HUES6 (cell line): ENCODE results near the gene COX4I2.
A peak's percentile ranks its signal among the peaks of the same experiment; 100 is the strongest.
"Not testable (repeated sequence)": the region's sequence is repeated elsewhere in the genome, so short reads cannot be mapped to it uniquely, and the experiment has no call there.

Experiments
- H3K27ac ChIP-seq: 2 replicates; pipeline ENCODE4 v1.7.0; 2013; ENCODE audit warnings: low read depth, mild to moderate bottlenecking, low read length, inconsistent platforms
- H3K27me3 ChIP-seq: 2 replicates; pipeline ENCODE4 v1.6.1; 2013; ENCODE audit warnings: low read length; ENCODE audit not compliant: control insufficient read depth, insufficient read depth
- H3K36me3 ChIP-seq: 2 replicates; pipeline ENCODE4 v1.6.1; 2013; ENCODE audit warnings: low read length; ENCODE audit not compliant: control insufficient read depth, insufficient read depth
- H3K4me1 ChIP-seq: 2 replicates; pipeline ENCODE4 v1.6.1; 2013; ENCODE audit warnings: low read length; ENCODE audit not compliant: control insufficient read depth, insufficient read depth
- H3K4me3 ChIP-seq: 2 replicates; pipeline ENCODE4 v1.5.1; 2013; ENCODE audit warnings: low read depth, low read length
- H3K9ac ChIP-seq: one replicate; pipeline ENCODE4 v1.6.1; 2013; ENCODE audit warnings: mild to moderate bottlenecking, low read length
- H3K9me3 ChIP-seq: 2 replicates; pipeline ENCODE4 v1.6.1; 2013; ENCODE audit warnings: low read depth, low read length; ENCODE audit not compliant: control insufficient read depth, insufficient read depth

COX4I2 gene

GRCh38 chr20:31662372-31662854, 24.7 kb downstream of the COX4I2 start:
- Histone ChIP-seq H3K4me1 (peaks cover 41% of the 10 kb centered on the region; the same call in 1 of the 2 replicates), H3K36me3 (peaks cover 19% of the 10 kb centered on the region), H3K9me3 (no peaks in the 10 kb centered on the region), H3K27me3 (no peaks in the 10 kb centered on the region), H3K9ac (no peak overlapping the region), H3K4me3 (peak overlapping the region; percentile 60; the same call in 1 of the 2 replicates), H3K27ac (no peak overlapping the region)

GRCh38 chr20:31663524-31663837, 25.8 kb downstream of the COX4I2 start:
- Histone ChIP-seq H3K9me3 (no peaks in the 10 kb centered on the region), H3K27me3 (no peaks in the 10 kb centered on the region), H3K4me1 (peaks cover 45% of the 10 kb centered on the region; the same call in 1 of the 2 replicates), H3K27ac (no peak overlapping the region; the same call in 1 of the 2 replicates), H3K4me3 (no peak overlapping the region), H3K9ac (no peak overlapping the region), H3K36me3 (peaks cover 19% of the 10 kb centered on the region)

DNA sequence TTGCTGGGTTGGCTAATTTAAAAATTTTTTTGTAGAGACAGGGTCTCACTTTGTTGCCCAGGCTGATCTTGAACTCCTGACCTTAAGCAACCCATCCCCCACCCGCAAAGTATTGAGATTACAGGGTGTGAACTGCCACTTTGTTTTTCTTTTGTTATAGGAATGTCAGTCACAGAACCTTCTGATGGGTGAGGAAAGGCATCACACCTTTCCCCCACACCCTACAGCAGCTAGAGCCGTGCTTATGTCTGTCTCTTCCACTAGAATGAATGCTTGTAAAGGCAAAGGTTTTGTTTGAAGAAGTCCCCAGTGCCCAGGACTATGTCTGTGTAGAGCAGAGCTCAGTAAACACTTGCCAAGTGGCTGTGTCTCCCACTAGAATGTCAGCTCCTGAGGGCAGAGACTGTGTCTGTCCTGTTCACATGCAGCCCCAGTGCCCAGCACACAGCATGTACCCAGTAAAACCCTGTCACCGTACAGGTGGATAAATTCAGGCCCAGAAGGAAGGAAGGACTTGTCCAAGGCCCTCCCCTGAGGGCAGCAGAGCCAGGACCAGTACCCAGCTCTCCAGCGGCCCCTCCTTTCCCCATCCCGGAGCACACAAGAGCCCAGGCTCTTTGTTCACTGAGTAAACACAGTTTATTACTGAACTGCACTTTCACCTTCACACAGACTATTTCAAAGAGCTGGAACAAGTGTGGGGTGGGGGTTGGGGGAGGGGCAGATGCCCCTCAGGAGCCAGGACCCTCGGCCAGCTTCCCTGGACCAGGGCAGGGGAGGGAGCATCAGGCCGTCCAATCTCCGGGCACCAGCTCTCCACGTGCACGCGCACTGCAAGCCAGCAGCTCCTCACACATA, 26.4 kb downstream of the COX4I2 start:
- Histone ChIP-seq H3K9me3 (no peaks in the 10 kb centered on the region), H3K36me3 (peaks cover 19% of the 10 kb centered on the region), H3K27ac (no peak overlapping the region), H3K4me3 (no peak overlapping the region), H3K27me3 (no peaks in the 10 kb centered on the region), H3K4me1 (peaks cover 45% of the 10 kb centered on the region; the same call in 1 of the 2 replicates), H3K9ac (peak overlapping the region; percentile 20)

DNA sequence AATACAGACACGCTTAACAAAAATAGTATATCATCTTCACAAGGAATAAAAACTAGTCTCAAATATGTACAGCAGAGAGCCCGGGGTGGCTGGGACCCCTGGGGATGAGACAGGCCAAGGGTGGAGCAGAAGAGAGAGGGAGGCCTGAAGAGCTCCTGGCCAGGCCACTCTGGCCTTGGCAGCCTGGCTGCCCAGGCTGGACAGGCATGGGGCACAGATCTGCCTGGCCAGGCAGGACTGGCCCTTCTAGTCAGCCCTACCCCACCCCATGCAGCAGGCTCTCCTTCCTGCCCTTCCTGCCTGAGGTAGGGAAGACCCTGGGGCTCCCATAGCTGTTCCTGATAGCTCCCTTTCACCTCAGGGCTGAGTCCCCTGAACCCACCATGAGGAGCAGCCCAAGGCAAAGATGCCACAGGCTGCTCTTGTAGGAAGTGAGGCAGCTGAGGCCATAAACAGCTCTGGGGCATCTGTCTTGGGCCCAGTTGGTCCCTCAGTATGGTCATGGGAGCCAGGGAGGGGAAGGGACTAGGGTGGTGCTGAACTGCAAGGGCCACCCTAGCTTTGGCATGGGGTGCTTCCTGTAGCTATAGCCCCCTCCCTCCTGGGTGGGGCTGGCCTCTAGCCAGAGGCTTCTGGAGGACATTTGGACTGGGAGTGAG, 27.1 kb downstream of the COX4I2 start:
- Histone ChIP-seq H3K4me3 (no peak overlapping the region), H3K9ac (no peak overlapping the region), H3K27me3 (no peaks in the 10 kb centered on the region), H3K9me3 (no peaks in the 10 kb centered on the region), H3K27ac (no peak overlapping the region), H3K4me1 (peaks cover 45% of the 10 kb centered on the region; the same call in 1 of the 2 replicates), H3K36me3 (peaks cover 19% of the 10 kb centered on the region)

GRCh38 chr20:31665753-31666152, 28.0 kb downstream of the COX4I2 start:
- Histone ChIP-seq H3K4me3 (no peak overlapping the region), H3K27me3 (no peaks in the 10 kb centered on the region), H3K9ac (no peak overlapping the region), H3K27ac (no peak overlapping the region), H3K4me1 (peaks cover 45% of the 10 kb centered on the region; the same call in 1 of the 2 replicates), H3K9me3 (no peaks in the 10 kb centered on the region), H3K36me3 (peaks cover 19% of the 10 kb centered on the region)

DNA sequence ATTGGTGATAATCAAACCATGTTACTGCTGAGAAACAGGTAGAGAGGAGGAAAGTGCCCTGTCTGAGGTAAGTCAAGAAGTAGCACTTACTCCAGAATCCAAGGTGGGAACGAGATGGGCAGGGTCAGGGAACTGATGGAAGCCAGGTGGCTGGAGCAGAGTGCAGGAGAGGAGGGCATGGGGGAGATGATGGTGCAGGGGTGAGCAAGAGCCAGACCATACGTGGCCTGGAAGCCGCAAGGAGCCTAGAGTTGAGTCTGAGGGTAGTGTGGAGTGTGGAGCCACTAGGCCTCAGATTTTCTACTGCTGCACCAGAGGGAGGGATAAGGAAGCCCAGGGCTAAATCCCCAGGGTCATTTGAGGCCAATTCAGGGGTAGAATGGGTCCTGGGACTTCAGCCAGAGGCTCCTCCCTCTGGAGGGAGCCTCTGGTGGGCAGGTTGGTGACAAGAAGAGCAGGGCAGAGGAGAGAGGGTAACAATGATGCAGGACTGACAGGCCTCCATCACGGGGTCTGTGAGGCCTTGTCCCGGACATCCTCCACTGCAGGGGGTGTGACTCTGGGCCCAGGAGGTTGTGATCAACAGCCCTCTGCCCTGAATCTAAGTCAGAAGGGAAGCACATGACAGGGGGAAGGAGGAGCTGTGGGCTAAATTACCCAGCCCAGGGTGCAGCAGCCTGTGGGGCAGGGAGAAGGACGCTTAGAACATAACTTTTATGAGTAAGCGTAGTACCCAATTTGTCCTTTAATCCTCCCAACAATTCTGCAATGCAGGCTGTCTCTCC, 28.7 kb downstream of the COX4I2 start:
- Histone ChIP-seq H3K27me3 (no peaks in the 10 kb centered on the region), H3K9ac (no peak overlapping the region), H3K36me3 (peaks cover 19% of the 10 kb centered on the region), H3K4me3 (no peak overlapping the region), H3K4me1 (peaks cover 43% of the 10 kb centered on the region; the same call in 1 of the 2 replicates), H3K9me3 (no peaks in the 10 kb centered on the region), H3K27ac (no peak overlapping the region)

- no peak overlapping the region for H3K9ac ChIP-seq
- no peak overlapping the region for H3K27ac ChIP-seq
- H3K27me3 ChIP-seq: no peaks in the 10 kb centered on the region
- peaks cover 19% of the 10 kb centered on the region for H3K36me3 ChIP-seq
- H3K4me3 ChIP-seq: no peak overlapping the region
- H3K9me3 ChIP-seq: no peaks in the 10 kb centered on the region
- peaks cover 33% of the 10 kb centered on the region; the same call in 1 of the 2 replicates for H3K4me1 ChIP-seq
Observed at GRCh38 chr20:31667315-31668285, 29.9 kb downstream of the COX4I2 start.

GRCh38 chr20:31668944-31669343, 31.2 kb downstream of the COX4I2 start:
- Histone ChIP-seq H3K36me3 (peaks cover 19% of the 10 kb centered on the region), H3K4me1 (peaks cover 25% of the 10 kb centered on the region; the same call in 1 of the 2 replicates)
- not testable (repeated sequence) for H3K27me3 ChIP-seq, H3K9me3 ChIP-seq, H3K9ac ChIP-seq, H3K27ac ChIP-seq, H3K4me3 ChIP-seq

- Histone ChIP-seq H3K4me3 (no peak overlapping the region), H3K27ac (no peak overlapping the region), H3K27me3 (no peaks in the 10 kb centered on the region), H3K9ac (no peak overlapping the region), H3K36me3 (peaks cover 15% of the 10 kb centered on the region), H3K4me1 (peaks cover 19% of the 10 kb centered on the region; the same call in 1 of the 2 replicates), H3K9me3 (no peaks in the 10 kb centered on the region)
Observed at GRCh38 chr20:31669876-31670275, 32.2 kb downstream of the COX4I2 start.
